RCC 7860 (cell line): Measurements from ENCODE around the gene CCDC181.
"Not testable (repeated sequence)": the region's sequence is repeated elsewhere in the genome, so short reads cannot be mapped to it uniquely, and the experiment has no call there.

ENCODE experiments used
- DNase-seq: peaks from one replicate; pipeline ENCODE4 v3.0.0-alpha.2; 2015; ENCODE audit warnings: low spot score
- FAIRE-seq: peaks from 2 replicates; lab custom pipeline; 2012; peaks lifted over from hg19 to GRCh38; lab: Jason Lieb, UNC

CCDC181 gene

DNA sequence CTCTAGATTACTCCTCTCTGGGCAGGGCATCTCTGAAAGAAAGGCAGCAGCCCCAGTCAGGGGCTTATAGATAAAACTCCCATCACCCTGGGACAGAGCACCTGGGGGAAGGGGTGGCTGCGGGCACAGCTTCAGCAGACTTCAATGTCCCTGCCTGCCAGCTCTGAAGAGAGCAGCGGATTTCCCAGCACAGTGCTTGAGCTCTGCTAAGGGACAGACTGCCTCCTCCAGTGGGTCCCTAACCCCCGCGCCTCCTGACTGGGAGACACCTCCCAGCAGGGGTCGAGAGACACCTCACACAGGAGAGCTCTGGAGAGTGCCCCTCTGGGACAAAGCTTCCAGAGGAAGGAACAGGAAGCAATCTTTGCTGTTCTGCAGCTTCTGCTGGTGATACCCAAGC lies 18.9 kb downstream of the CCDC181 start:
- not testable (repeated sequence) for FAIRE-seq, DNase-seq

DNA sequence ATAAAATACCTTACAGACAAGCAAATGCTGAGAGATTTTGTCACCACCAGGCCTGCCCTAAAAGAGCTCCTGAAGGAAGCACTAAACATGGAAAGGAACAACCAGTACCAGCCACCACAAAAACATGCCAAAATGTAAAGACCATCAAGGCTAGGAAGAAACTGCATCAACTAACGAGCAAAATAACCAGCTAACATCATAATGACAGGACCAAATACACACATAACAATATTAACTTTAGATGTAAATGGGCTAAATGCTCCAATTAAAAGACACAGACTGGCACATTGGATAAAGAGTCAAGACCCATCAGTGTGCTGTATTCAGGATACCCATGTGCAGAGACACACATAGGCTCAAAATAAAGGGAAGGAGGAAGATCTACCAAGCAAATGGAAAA lies 24.7 kb downstream of the CCDC181 start:
- not testable (repeated sequence) for FAIRE-seq, DNase-seq

DNA sequence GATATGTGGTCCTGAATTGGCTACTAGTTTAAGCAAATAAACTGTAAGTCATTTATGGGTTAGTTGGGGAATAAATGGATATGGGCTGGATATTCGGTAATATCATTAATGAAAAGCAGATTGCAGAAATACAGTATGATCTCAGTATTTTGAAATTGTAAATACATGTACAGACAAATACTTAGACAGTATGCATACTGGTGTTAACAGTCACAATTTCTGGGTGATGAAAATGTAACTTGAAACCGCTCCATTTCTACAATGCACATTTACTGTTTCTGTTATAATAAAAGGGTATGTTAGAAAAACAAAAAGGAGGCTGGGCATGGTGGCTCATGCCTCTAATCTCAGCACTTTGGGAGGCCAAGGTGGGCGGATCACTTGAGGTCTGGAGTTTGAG lies 31.3 kb downstream of the CCDC181 start:
- no peak for FAIRE-seq
- DNase-seq = no peak

DNA sequence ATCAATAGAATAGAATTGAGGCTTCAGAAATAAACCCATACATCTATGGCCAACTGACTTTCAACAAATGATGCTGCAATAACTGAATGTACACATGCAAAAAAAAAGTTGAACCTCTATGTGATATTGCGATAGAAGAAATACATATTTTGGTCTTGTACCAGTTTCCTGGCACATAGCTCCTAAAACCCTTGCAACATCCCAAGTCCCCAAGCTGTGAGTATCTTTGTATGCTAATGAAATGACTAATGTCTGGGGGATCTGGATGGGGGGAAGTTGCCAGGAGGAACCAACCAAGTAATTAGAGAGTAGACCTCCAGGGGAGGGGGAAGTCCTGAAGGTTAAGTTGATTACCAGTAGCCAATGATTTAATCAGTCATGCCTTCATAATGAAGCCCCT lies 34.9 kb downstream of the CCDC181 start:
- FAIRE-seq (no peak), DNase-seq (no peak)

DNA sequence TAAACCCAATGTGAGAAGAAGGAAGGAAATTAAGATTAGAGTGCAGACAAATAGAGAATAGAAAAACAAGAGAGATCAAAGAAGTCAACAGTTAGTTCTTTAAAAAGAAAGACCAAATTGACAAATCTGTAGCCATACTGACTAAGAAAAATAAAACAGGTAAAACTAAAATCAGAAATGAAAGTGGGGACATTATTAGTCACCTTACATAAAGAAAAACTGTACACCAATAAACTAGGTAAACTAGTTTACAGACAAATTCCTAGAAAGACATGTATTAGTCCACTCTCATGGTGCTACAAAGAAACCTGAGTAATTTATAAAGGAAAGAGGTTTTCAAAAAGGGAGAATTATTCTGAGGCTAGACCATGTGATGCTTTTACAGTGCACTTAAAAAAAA lies 37.0 kb downstream of the CCDC181 start:
- no peak for FAIRE-seq
- DNase-seq = no peak

DNA sequence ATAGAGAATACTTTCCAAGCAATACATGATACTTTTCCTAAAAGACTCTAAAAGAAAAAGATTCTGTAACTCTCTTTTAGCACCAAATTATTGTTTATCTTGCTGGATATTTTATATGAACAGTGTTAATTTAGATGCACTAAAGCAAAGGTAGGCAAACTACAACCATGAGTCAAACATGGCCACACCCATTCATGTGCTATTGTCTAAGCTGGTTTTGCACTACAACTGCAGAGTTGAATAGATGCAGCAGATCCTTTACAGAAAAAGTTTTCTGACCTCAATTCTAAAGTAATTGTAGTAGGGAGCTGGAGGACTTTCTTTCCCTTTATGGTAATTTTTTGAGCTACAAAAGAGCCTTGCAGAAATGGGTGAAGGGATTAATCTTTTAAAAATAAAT lies 39.9 kb downstream of the CCDC181 start:
- DNase-seq = no peak
- FAIRE-seq = no peak

DNA sequence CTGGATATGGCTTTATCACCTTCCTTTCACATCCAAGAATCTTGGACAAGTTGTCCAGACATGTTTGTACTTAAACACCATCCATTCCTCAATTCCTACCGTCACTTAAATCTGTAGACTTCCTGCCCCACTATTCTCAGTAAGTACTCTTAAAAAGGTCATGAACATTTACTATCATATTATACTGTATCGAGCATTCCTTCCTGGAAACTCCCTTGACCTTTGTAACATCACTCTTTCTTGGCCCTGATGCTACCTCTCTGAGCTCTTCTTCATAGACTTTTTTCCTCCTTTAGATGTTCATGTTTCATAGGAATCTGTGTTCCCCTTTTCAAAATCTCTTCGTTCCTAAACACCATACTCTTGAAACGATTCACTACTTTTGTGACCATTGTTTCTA lies 43.8 kb downstream of the CCDC181 start:
- DNase-seq = no peak
- no peak for FAIRE-seq

DNA sequence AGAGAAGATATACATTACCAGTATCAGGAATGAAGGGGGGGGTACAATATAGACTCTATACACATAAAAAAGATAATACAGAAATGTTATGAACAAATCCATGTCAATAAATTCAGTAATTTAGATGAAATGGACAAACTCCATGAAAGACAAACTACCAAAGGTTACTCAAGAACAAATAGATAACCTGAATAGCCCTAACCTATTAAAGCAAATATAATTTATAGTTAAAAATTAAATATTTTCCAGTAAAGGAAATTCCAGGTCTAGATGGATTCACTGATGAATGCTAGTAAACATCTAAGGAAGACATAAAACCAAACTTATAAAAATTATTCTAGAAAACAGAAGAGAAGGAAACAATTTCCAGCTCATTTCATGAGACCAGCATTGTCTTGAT lies 46.1 kb downstream of the CCDC181 start:
- FAIRE-seq (no peak), DNase-seq (no peak)

DNA sequence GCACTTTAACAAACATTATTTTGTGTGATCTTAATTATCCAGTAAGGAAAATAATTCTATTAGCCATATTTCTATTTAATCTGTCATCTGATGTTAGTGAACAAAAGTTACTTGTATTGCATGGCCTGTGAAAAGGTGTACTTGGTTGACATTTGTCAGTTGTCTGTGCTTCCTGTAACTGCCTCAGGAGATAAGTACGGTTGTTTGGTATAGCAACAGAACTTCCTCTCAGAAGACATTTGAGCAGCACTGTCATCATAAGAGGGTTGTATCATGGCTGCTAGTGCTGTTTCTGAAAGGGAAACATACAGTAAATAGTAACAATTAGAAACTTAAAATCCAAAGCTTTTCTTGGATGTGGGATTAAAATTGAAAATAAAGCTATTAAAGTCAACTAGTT lies 55.9 kb downstream of the CCDC181 start:
- DNase-seq = no peak
- FAIRE-seq = no peak

DNA sequence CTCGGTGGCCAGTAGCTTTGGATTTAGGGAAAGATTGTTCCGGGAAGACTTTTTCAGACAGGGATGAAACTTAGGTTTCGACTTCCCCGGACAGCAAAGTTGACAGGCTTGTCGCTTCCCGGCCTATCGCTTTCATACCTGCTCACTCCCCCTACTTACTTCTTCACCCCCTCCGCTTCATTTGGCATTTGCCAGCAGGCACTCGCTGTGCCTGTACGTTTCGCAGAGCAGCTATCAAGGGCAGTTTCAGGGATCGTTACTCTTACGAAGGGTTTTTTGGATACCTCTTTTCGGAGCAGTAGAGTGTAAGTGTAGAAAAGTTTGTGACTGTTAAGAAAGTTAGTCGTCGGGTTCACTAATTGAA lies 58.9 kb downstream of the CCDC181 start:
- no peak for DNase-seq
- no peak for FAIRE-seq

DNA sequence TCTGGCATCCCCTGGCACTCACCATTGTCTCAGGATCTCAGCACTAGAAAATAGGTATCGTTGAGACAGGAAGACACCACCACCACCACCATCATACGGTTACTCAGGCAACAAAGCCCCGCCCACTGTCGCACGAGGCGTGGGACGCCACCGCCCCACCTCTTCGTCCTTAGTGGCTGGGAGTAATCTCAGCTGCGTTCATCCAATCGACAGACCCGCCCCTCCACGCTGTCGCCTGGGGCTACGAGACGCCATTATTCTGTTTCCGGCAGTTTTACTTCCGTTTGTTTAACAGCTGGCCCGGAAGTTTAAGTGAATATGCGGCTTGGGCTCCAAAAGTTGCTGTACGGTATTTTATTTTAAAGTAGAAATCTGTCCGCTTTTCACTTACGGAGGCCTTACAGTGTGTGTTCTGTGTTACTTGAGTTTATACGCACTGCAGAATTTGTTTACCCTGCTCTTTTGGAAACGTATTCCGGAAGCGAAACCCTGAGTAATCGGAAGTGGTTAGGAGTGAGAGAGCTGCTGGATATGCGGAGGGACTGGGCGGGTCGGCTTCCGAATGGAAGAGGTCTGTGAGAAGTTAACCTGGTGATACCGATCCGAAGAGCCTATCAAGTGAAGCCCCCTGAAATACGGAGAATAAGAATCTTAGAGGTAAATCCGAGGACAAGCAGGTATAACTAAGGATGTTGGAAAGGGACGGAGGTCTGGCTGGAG lies 59.4 kb downstream of the CCDC181 start, which contains the start of the genes BLZF1 and NME7:
TSS of gene BLZF1 (plus strand) at position 510 of the 720 bp plus-strand sequence. CDS start 1,328 bp downstream, outside the sequence.
TSS of gene NME7 (minus strand) at position 112 of the 720 bp plus-strand sequence. CDS start at position 25, 87 bp downstream.
- FAIRE-seq (peak; percentile 92), DNase-seq (peak; percentile 93)

DNA sequence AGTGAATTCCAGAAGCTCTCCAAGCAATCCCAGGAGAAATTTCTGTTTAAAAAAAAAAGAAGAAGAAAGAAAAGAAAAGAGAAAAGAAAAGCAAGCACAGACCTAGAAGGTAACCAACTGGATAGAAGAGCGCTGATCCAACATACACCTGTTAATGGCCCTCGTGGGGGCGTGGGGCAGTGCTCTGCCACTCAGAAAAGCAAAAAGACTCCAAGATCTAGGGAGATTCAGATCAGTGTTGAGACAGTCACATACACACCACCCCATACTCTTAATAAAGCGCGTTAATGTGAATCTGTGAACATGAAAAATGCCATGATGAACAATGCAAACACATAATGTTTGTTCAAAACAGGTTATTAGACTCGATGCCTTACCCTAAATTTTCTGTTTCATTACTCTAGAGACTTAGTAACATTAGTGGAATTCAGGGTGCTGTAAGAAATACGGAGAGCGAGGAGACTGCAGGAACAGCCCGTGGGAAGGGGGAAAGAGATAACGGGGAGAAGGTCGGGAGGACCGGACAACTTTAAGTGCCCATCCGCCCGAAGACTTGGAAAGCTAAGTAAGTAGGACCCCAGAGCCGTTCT lies 60.1 kb downstream of the CCDC181 start:
- DNase-seq (no peak), FAIRE-seq (no peak)

DNA sequence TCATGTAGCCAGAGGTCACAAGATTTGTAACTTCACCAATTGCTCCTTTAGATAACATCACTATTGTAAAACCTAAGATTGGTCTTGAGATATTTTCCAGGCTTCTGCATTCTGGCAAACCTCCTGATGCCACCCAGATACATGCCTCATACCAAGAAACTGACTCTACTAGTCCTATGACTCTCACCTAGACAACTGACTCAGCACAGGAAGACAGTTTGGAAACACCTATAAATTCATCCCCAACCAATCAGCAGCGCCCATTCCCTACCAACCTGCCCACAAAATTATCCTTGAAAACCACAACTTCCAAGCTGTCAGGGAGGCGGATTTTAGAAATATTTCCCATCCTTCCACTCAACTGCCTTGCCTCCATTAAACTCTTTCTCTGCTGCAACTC lies 62.3 kb downstream of the CCDC181 start:
- DNase-seq = peak; percentile 76
- peak; percentile 32 for FAIRE-seq

DNA sequence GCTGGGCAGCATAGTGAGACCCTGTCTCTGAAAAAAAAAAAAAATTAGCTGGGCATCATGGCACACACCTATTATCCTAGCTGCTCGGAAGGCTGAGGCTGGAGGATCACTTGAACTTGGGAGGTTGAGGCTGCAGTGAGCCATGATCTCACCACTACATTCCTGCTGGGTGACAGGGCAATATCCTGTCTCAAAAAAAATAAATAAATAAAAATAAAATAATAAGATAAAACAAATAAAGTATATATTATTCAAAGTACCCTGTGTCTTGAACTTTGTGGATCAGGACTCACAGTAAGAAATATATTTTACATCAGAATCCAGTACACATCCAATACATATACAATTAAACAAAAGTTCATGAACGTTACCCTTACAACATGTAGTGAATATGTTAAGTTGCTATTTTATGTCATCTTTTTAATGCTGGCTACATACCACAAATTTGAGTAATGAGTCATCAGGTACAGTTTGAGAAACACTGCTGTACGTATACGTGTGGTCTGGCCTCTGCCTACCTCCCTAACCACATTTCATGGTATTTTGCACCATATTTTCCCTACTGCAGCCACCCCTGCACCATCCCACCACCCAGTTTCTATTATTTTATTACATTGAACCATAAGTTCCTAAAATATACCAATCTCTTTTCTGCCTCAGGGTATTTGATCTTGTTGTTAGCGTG lies 64.1 kb downstream of the CCDC181 start:
- DNase-seq (peak; percentile 93), FAIRE-seq (peak; percentile 94)

DNA sequence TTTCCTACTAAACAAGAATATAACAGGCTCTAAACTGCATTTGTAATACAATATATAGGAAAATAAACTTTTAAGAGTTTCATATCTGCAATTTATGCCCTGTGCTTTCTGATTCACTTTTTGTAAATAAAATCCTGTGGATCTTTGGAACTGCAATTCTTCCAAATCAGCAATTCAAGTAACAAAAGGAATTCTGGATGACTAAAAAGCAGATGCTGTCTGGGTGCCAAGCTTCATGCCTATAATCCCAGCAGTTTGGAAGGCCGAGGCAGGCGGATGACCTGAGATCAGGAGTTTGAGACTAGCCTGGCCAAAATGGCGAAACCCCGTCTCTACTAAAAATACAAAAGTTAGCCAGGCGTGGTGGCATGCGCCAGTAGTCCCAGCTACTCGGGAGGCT lies 66.0 kb downstream of the CCDC181 start:
- FAIRE-seq = no peak
- no peak for DNase-seq

DNA sequence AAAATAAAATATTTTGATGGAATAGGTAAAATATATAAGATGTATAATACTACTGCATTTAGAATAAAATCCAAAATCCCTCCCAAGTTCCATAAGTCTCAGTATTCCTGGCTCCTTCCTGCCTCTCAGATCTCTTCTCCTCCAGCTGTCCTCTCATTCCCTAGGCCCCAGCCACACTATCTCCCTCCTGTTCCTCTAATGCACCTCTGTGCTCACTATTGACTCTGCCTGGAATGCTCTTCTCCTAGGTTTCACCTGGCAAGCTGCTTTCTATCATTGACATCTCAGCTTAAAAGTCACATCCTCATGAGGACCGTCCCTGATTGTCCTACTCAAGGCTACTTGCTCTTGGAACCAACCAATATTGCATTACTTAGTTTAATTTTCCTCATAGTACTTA lies 66.9 kb downstream of the CCDC181 start:
- FAIRE-seq (no peak), DNase-seq (no peak)

DNA sequence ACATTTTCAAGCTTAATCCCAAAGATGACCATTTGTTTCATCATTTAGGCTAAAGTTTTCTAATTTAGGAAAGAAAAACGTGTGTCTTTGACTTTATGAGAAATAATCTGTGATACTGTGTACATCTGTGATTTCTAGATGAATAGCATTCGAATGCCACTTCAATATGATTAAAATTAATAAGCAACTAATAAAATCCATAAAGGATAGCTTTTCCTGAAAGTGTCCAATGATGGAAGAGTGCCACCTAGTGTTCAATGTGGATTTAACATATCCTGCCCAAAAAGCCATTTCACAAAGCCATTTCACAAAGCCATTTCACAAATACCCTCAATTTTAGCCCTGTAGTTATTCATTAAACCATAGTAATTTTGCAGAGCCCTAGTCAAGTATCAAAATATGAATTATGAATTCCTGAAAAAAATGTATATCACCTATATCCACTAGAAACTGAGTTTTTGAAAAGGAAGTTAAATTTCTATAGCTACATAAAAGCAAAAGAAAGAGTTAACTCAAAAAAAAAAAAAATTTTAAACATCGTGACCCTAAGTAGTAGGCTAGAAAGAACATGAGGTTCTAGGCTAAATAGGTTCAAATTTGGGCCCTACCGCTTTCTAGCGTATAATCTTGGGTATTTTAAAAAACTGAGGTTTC lies 78.8 kb downstream of the CCDC181 start:
- peak; percentile 85 for FAIRE-seq
- peak; percentile 45 for DNase-seq

DNA sequence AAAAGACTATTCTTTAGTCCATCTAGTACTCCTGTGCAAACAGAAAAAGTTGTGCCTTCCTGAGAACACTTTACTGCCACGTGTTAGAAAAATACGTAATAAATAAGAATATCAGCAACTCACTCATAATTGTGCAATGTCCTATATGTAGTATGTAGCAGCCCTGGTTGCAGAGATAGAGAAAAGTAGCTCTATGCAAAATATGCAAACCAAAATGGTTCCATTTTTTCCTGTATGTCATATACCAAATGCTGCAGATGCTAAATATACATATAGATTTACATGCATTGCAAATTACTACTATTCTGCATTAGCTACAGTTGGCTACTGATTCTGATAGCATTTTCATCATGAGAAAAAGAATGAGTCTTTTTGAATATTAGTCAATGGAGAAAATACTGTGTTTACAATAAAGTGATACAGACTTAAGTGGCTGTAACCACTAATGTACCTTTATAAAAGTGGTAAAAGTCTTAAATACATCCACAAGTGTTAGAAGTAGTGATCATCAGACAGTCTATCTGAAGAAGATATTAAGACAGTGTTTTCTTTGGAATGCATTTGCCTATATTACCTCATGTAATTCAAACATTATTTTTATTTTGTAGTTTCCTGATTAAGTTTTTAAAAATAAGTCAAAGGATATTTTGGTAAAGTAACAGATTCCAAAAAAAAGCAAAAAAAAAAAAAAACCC lies 79.4 kb downstream of the CCDC181 start:
- no peak for DNase-seq
- no peak for FAIRE-seq

DNA sequence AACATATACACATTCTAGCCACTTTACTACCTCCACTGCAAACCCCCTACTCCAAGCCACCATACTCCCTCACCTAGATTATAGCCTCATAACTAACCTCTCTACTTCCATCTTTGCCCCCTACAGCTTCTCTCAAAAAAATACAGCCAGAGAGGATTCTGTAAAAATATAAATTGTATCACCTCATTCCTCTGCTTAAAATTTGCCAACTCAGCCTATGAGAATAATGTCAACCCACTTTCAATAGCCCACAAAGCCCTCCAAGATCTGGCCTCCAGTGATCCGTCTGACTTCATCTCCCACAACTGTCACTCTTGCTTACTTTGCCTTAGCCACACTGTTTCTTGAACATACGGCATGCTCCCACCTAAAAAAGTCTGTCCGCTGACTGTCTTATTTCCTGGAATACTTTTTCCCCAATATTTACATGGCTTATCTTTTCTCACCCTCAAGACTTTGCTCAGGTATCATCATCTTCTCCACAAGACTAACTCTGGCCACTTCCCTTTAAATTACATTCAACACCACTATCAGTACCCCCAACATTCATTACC lies 81.2 kb downstream of the CCDC181 start:
- FAIRE-seq (no peak), DNase-seq (no peak)

DNA sequence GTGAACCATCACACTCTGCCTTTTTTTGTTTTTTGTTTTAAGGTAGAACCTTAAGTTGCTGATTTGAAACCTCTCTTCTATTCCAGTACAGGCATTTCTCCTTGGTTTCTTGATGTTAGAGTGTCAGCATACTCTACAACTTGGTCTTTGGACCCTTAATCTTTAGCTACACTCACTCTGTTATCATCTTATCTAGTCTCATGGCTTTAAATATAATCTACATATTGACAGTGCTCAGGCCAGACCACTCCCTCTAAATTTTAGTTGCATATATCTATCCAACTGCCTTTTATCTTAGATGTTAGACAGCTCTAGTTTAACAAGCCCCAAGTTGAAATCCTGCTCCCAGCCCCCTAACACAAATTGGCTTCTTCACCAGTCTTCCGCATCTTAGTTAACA lies 81.8 kb downstream of the CCDC181 start:
- FAIRE-seq (no peak), DNase-seq (no peak)
